Muscle layer of duodenum (tissue), 2 donors: ENCODE results near the gene CLEC20A.

Experiments used
- H3K27ac ChIP-seq: one replicate; pipeline ENCODE4 v1.7.0; 2013; ENCODE audit warnings: mild to moderate bottlenecking, low read length
- H3K27me3 ChIP-seq: one replicate; pipeline ENCODE4 v1.7.0; 2013; ENCODE audit warnings: low read depth, mild to moderate bottlenecking, control low read depth, low read length
- H3K36me3 ChIP-seq, 2 donors: one replicate each; pipeline ENCODE4 v1.7.0; 2013; ENCODE audit warnings: low read length in 2 of 2, control low read depth in 1 of 2, mild to moderate bottlenecking in 1 of 2; ENCODE audit not compliant: insufficient read depth in 2 of 2, control insufficient read depth in 1 of 2
- H3K4me1 ChIP-seq, 2 donors: one replicate each; pipeline ENCODE4 v1.7.0; 2013; ENCODE audit warnings: low read length in 2 of 2, mild to moderate bottlenecking in 2 of 2, control low read depth in 1 of 2, moderate library complexity in 1 of 2; ENCODE audit not compliant: insufficient read depth in 2 of 2, control insufficient read depth in 1 of 2
- H3K4me3 ChIP-seq, 2 donors: one replicate each; pipeline ENCODE4 v1.7.0; 2013; ENCODE audit warnings: low read length in 2 of 2, low read depth in 1 of 2, mild to moderate bottlenecking in 1 of 2
- H3K9me3 ChIP-seq, 2 donors: one replicate each; pipeline ENCODE4 v1.7.0; 2013; ENCODE audit warnings: low read length in 2 of 2, control low read depth in 1 of 2, mild to moderate bottlenecking in 1 of 2; ENCODE audit not compliant: control insufficient read depth in 1 of 2
- donor health status: healthy.

The CLEC20A gene

DNA sequence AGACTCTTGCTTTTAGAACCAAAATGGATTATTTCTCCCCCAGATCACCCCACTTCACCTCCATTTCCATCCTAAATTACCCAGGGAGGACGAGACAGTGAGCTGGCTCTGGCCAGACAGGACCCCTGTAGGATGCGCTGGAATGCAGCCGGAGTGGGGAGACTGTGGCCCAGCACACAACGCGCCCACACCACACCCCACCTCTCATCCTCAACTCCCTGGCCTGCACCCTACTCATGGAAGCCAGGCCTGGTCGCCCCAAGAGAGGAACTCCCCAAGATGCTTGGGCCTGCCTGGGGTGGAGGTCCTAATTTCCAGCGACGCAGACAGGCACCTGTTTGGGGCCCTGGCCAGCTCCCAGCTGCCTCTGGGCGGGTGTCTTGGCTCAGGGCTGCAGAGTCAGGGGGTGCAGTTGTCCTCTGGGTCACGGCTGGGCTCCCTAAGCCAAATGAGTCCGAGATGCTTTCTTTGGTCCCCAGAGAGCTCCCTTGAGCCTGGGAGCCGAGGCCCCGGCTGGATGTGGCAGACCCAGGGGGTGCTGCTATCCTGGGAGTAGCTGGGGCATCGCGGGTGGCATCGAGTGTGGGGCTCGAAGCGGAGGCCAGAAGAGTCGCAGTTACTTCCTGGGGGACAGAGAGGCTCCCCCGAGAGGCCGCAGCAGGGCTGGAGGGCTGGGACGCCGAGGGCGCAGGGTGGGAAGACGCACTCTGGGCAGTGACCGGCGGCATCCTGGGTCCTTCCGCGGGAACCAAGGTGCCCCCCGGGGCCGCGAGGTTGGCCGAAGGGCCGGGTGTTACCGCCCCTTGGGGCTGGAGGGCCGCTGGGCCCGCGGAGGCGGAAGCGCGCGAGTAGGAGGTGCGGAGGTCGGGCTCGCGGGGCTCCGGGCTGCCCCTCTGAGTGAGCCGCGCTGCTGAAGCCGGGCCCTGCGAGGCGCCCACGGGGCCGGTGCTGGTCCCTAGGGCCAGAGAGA lies 10.4 kb downstream of the CLEC20A start:
- peak overlapping the region in 1 of 2 donors; percentile 49 for H3K4me3 ChIP-seq
- H3K4me1 ChIP-seq, result peaks cover 0 to 12% of the 10 kb centered on the region in 2 donors
- H3K9me3 ChIP-seq, result no peaks in the 10 kb centered on the region
- no peak overlapping the region for H3K27ac ChIP-seq
- H3K36me3 ChIP-seq, result no peaks in the 10 kb centered on the region
- H3K27me3 ChIP-seq, result no peaks in the 10 kb centered on the region

GRCh38 chr1:178485541-178485981 lies 11.2 kb downstream of the CLEC20A start:
- Histone ChIP-seq H3K9me3 (no peaks in the 10 kb centered on the region), H3K36me3 (no peaks in the 10 kb centered on the region), H3K4me1 (peaks cover 0 to 12% of the 10 kb centered on the region in 2 donors), H3K4me3 (no peak overlapping the region), H3K27ac (no peak overlapping the region), H3K27me3 (no peaks in the 10 kb centered on the region)

GRCh38 chr1:178484698-178485225 lies 12.0 kb downstream of the CLEC20A start:
- Histone ChIP-seq H3K4me1 (peaks cover 0 to 12% of the 10 kb centered on the region in 2 donors), H3K9me3 (no peaks in the 10 kb centered on the region), H3K27ac (no peak overlapping the region)

DNA sequence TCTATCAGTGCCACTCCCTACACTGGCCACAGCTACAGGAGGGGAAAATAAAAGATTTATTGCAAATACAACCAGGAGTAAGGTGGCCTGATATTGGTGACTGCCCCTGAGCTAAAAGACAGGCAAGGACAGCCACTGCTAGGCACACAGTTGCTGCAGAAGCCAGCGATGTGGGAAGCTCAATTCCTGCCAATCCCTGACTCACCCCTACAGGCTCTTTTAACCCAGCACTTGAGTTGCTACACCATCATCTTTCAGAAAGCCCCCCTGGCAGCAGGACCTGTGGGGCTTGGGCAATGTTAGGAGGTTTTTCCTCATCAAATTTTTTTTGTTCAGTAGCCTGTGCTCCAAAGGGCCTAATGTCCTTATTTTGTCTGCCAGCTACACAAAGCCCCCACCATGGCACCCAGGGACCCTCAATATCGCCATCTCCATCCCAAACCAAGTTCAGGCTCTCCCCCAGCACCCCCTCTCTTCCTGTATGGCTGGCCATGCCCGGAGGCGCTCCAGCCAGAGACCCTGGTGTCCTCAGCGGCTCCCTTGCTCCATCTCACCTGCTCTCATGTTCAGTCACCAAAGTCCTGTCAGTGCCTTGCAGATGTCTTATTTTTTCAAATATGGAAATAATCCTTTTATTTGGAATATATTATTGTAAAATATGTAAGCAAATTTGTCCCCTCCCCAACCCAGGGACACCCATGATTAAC lies 13.4 kb downstream of the CLEC20A start:
- H3K27ac ChIP-seq, result no peak overlapping the region
- no peaks in the 10 kb centered on the region for H3K36me3 ChIP-seq
- H3K4me3 ChIP-seq, result no peak overlapping the region
- peaks cover 0 to 12% of the 10 kb centered on the region in 2 donors for H3K4me1 ChIP-seq
- no peaks in the 10 kb centered on the region for H3K27me3 ChIP-seq
- no peaks in the 10 kb centered on the region for H3K9me3 ChIP-seq

More at GRCh38 chr1:178484698-178485225, 12.0 kb downstream of the CLEC20A start:
- Histone ChIP-seq H3K4me3 (no peak overlapping the region), H3K27me3 (no peaks in the 10 kb centered on the region), H3K36me3 (no peaks in the 10 kb centered on the region)

DNA sequence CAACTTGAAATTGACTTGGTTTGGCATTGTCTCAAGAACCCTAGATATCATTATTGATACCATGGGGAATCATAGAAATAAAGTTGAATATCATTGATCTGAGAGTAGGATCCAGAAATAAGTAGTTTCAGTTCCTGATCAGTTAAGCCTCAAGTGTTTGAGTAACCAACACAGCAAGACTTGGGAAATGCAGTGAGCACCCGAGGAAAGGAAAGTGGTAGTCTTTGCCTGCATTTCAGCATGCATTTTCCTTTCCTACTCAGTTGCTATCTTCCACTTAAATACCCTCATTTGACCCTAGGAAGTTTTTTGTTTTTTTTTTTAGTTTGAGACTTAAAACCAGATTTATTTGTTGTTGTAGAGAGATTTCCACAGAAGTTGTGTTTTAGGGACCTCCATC lies 18.9 kb downstream of the CLEC20A start:
- H3K4me1 ChIP-seq, result no peaks in the 10 kb centered on the region
- no peaks in the 10 kb centered on the region for H3K9me3 ChIP-seq
- no peak overlapping the region for H3K4me3 ChIP-seq
- no peak overlapping the region for H3K27ac ChIP-seq
- peaks cover 5 to 21% of the 10 kb centered on the region in 2 donors for H3K36me3 ChIP-seq
- no peaks in the 10 kb centered on the region for H3K27me3 ChIP-seq

DNA sequence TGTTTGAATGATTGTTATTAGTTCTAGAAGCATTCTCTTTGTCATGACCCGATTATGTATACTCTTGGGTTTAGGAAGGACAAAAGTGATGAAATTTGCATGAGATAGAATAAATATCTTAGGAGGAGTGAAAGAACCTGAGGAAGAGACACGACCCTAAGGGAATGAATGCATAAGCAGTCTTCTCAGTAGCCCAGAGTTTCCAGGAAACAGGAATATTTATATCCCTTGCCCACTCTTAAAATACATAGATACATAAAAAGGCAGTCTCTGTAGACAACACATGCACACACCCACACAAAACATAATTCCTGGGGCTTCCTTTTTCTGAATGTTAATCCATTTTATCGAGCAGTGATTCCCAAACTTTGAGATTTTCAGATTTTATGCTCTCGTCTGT lies 19.4 kb downstream of the CLEC20A start:
- Histone ChIP-seq H3K4me3 (no peak overlapping the region), H3K36me3 (peaks cover 5 to 22% of the 10 kb centered on the region in 2 donors), H3K27ac (no peak overlapping the region), H3K27me3 (no peaks in the 10 kb centered on the region), H3K4me1 (no peaks in the 10 kb centered on the region), H3K9me3 (no peaks in the 10 kb centered on the region)

- Histone ChIP-seq H3K4me3 (no peak overlapping the region), H3K27me3 (no peaks in the 10 kb centered on the region), H3K27ac (no peak overlapping the region), H3K4me1 (no peaks in the 10 kb centered on the region), H3K9me3 (no peaks in the 10 kb centered on the region), H3K36me3 (peaks cover 5 to 48% of the 10 kb centered on the region in 2 donors)
Observed at GRCh38 chr1:178472531-178472930, 24.2 kb downstream of the CLEC20A start.

GRCh38 chr1:178470411-178470960 lies 26.3 kb downstream of the CLEC20A start:
- Histone ChIP-seq H3K4me1 (no peaks in the 10 kb centered on the region), H3K4me3 (no peak overlapping the region), H3K36me3 (peaks cover 14 to 59% of the 10 kb centered on the region in 2 donors), H3K9me3 (no peaks in the 10 kb centered on the region), H3K27me3 (no peaks in the 10 kb centered on the region), H3K27ac (no peak overlapping the region)

DNA sequence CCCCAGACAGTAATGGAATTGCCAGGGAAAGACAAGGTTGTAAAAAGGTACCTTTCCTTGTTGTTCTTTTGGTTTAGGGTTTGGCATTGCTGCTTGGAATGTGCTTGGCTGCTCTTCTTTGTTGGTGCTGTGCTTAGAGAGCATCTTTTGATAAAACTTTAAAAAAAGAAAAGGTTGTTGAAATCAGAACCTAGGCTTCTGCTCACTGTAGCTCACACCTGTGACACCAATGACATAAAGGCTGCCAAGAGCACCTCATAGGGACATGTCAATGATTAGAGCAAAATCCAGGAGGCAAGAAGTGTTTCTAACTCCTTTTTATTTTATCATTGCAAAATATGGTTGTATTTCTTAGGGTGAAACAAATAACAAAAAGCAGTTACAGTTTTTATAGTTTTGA lies 28.9 kb downstream of the CLEC20A start:
- H3K9me3 ChIP-seq, result no peaks in the 10 kb centered on the region
- no peaks in the 10 kb centered on the region for H3K4me1 ChIP-seq
- no peak overlapping the region for H3K27ac ChIP-seq
- peaks cover 9 to 44% of the 10 kb centered on the region in 2 donors for H3K36me3 ChIP-seq
- H3K27me3 ChIP-seq, result no peaks in the 10 kb centered on the region
- no peak overlapping the region for H3K4me3 ChIP-seq

- H3K27me3 ChIP-seq, result no peaks in the 10 kb centered on the region
- H3K27ac ChIP-seq, result no peak overlapping the region
- H3K36me3 ChIP-seq, result peaks cover 9 to 37% of the 10 kb centered on the region in 2 donors
- no peak overlapping the region for H3K4me3 ChIP-seq
- H3K4me1 ChIP-seq, result no peaks in the 10 kb centered on the region
- no peaks in the 10 kb centered on the region for H3K9me3 ChIP-seq
Observed at GRCh38 chr1:178465011-178465410, 31.8 kb downstream of the CLEC20A start.

DNA sequence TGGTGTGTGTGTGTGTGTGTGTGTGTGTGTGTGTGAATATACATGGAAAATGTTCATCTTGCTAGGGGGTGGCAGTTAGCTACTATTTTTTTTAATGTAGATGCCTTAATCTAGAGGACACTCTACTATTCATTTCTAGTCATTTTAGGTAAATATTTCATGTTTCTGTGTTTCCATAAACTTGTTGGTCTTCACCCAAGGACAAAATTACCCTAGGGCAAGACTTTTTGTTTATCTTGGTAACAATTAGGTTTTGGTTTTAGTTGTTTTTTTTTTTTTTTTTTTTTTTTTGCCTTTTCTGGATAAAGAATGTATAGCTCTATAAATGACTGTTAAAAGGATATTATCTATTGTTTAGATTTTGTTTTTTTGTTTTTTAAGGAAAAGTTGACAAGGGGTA lies 32.2 kb downstream of the CLEC20A start:
- Histone ChIP-seq H3K9me3 (no peaks in the 10 kb centered on the region), H3K4me1 (no peaks in the 10 kb centered on the region), H3K36me3 (peaks cover 9 to 37% of the 10 kb centered on the region in 2 donors), H3K27ac (no peak overlapping the region), H3K27me3 (no peaks in the 10 kb centered on the region), H3K4me3 (no peak overlapping the region)
